Measurements from ENCODE around the gene RAMAC.
"Not testable (repeated sequence)": the region's sequence is repeated elsewhere in the genome, so short reads cannot be mapped to it uniquely, and the experiment has no call there.

Gene RAMAC

DNA sequence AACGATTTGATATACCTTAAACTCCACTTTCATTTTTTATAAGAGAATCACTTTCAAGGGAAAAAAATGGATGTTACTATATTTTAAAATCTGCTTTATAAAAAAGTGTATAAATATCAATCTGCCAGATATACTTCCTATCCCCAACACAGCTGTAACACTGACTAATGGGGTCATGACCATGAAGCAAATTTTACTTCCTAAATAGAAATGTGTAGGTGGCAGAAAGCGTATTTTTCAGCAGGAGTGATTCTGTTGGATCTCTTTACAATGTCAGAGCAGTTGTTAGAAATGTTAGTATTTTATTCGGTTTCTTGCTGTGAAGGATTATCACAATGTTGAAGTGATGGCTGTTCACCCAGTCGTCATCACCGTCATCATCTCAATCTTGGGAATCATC lies 30.9 kb downstream of the RAMAC start:
- Histone ChIP-seq H3K9me3 (ENCODE audit: severe bottlenecking) (no peaks in the 10 kb centered on the region), H3K36me3 (ENCODE audit: low read depth) (peaks cover 51% of the 10 kb centered on the region), H3K27ac (ENCODE audit: poor library complexity, severe bottlenecking) (no peak overlapping the region), H3K27me3 (ENCODE audit: insufficient read depth, poor library complexity, severe bottlenecking) (no peaks in the 10 kb centered on the region), H3K4me1 (ENCODE audit: insufficient read depth, poor library complexity, severe bottlenecking) (peaks cover 5% of the 10 kb centered on the region), H3K4me3 (ENCODE audit: severe bottlenecking) (no peak overlapping the region)
- DNase-seq (ENCODE audit: low spot score) (no peak), ATAC-seq (ENCODE audit: low read depth) (no peak)
- TF ChIP-seq, protein P1, sequence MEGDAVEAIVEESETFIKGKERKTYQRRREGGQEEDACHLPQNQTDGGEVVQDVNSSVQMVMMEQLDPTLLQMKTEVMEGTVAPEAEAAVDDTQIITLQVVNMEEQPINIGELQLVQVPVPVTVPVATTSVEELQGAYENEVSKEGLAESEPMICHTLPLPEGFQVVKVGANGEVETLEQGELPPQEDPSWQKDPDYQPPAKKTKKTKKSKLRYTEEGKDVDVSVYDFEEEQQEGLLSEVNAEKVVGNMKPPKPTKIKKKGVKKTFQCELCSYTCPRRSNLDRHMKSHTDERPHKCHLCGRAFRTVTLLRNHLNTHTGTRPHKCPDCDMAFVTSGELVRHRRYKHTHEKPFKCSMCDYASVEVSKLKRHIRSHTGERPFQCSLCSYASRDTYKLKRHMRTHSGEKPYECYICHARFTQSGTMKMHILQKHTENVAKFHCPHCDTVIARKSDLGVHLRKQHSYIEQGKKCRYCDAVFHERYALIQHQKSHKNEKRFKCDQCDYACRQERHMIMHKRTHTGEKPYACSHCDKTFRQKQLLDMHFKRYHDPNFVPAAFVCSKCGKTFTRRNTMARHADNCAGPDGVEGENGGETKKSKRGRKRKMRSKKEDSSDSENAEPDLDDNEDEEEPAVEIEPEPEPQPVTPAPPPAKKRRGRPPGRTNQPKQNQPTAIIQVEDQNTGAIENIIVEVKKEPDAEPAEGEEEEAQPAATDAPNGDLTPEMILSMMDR (IDR thresholded peaks at IDR 0.05; ENCODE audit: poor library complexity, severe bottlenecking): no peak

- H3K27ac ChIP-seq (ENCODE audit: poor library complexity, severe bottlenecking): no peak overlapping the region
- no peaks in the 10 kb centered on the region for H3K27me3 ChIP-seq (ENCODE audit: insufficient read depth, poor library complexity, severe bottlenecking)
- no peaks in the 10 kb centered on the region for H3K4me1 ChIP-seq (ENCODE audit: insufficient read depth, poor library complexity, severe bottlenecking)
- no peak for DNase-seq (ENCODE audit: low spot score)
- H3K36me3 ChIP-seq (ENCODE audit: low read depth): peaks cover 58% of the 10 kb centered on the region
- no peak for ATAC-seq (ENCODE audit: low read depth)
- H3K9me3 ChIP-seq (ENCODE audit: severe bottlenecking): no peaks in the 10 kb centered on the region
- TF ChIP-seq, protein P1 (IDR thresholded peaks at IDR 0.05; ENCODE audit: poor library complexity, severe bottlenecking): no peak
- H3K4me3 ChIP-seq (ENCODE audit: severe bottlenecking): no peak overlapping the region
Measured at GRCh38 chr15:83018436-83018835, 32.4 kb downstream of the RAMAC start.

DNA sequence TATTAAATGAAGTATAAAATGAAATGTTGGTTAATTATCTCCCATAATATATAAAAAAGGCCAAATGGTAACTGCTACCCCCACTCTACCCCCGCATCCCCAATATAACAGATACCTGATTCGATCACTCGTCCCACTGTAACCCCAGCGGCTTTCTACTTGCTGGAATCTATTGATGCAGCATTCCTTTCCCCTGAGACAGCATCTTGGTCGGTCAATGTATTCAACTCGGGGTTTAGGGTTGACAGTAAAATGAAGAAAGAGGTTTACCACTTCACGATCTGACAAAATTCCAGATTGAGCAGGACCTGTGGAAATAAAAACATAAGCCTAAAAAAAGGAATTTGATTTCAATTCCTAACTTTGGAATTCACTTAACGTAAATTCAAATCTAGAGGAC lies 44.0 kb downstream of the RAMAC start:
- Histone ChIP-seq H3K4me1 (ENCODE audit: insufficient read depth, poor library complexity, severe bottlenecking) (no peaks in the 10 kb centered on the region), H3K27ac (ENCODE audit: poor library complexity, severe bottlenecking) (no peak overlapping the region), H3K4me3 (ENCODE audit: severe bottlenecking) (no peak overlapping the region), H3K36me3 (ENCODE audit: low read depth) (peaks cover 91% of the 10 kb centered on the region), H3K9me3 (ENCODE audit: severe bottlenecking) (no peaks in the 10 kb centered on the region), H3K27me3 (ENCODE audit: insufficient read depth, poor library complexity, severe bottlenecking) (no peaks in the 10 kb centered on the region)
- no peak; the same call in 2 of the 3 replicates for ATAC-seq (ENCODE audit: low read depth)
- TF ChIP-seq, protein P1 (IDR thresholded peaks at IDR 0.05; ENCODE audit: poor library complexity, severe bottlenecking): no peak
- no peak for DNase-seq (ENCODE audit: low spot score)

DNA sequence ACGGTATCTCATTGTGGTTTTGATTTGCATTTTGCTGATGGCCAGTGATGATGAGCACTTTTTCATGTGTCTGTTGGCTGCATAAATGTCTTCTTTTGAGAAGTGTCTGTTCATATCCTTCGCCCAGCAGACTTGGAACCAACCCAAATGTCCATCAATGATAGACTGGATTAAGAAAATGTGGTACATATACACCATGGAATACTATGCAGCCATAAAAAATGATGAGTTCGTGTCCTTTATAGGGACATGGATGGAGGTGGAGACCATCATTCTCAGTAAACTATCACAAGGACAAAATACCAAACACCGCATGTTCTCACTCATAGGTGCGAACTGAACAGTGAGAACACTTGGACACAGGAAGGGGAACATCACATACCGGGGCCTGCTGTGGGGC lies 45.2 kb downstream of the RAMAC start:
- peaks cover 87% of the 10 kb centered on the region for H3K36me3 ChIP-seq (ENCODE audit: low read depth)
- not testable (repeated sequence) for DNase-seq (ENCODE audit: low spot score); H3K27me3 ChIP-seq (ENCODE audit: insufficient read depth, poor library complexity, severe bottlenecking); ATAC-seq (ENCODE audit: low read depth); H3K9me3 ChIP-seq (ENCODE audit: severe bottlenecking); H3K27ac ChIP-seq (ENCODE audit: poor library complexity, severe bottlenecking); H3K4me1 ChIP-seq (ENCODE audit: insufficient read depth, poor library complexity, severe bottlenecking); H3K4me3 ChIP-seq (ENCODE audit: severe bottlenecking)

DNA sequence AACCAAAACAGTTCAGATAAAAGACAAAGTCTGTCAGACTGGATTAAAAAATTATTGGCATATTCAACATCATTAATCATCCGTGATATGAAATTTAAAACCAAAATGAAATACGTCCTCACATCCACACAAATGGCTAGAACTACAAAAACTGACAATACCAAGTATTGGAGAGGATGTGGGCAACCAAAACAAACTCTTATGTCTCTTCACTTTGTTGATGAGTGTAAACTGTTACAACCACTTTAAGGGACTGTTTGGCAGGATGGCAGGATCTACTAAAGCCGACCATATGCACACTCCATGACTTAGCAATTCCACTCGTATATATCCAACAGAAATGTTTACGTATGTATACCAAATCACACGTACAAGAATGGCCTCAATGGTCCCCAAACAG lies 50.2 kb downstream of the RAMAC start:
- peaks cover 86% of the 10 kb centered on the region for H3K36me3 ChIP-seq (ENCODE audit: low read depth)
- ATAC-seq (ENCODE audit: low read depth): no peak
- no peaks in the 10 kb centered on the region for H3K4me1 ChIP-seq (ENCODE audit: insufficient read depth, poor library complexity, severe bottlenecking)
- H3K27ac ChIP-seq (ENCODE audit: poor library complexity, severe bottlenecking): no peak overlapping the region
- no peak overlapping the region for H3K4me3 ChIP-seq (ENCODE audit: severe bottlenecking)
- H3K9me3 ChIP-seq (ENCODE audit: severe bottlenecking): no peaks in the 10 kb centered on the region
- no peak for DNase-seq (ENCODE audit: low spot score)
- H3K27me3 ChIP-seq (ENCODE audit: insufficient read depth, poor library complexity, severe bottlenecking): no peaks in the 10 kb centered on the region
- TF ChIP-seq, protein P1 (IDR thresholded peaks at IDR 0.05; ENCODE audit: poor library complexity, severe bottlenecking): no peak
